Mesenchymal stem cell (in vitro differentiated cells and primary cell): ENCODE data around the gene STX19.

Experiments
- DNase-seq: peaks from one replicate; pipeline ENCODE4 v3.0.0-alpha.2; 2013
- H2AFZ ChIP-seq: one replicate; pipeline ENCODE4 v1.6.1; 2013; ENCODE audit warnings: low read depth, mild to moderate bottlenecking, control low read depth, inconsistent platforms, low read length, moderate library complexity
- H2AK5ac ChIP-seq: 2 replicates; pipeline ENCODE4 v1.6.1; 2013; ENCODE audit warnings: low read length, moderate library complexity, mild to moderate bottlenecking, inconsistent platforms; ENCODE audit not compliant: severe bottlenecking
- H2BK120ac ChIP-seq: one replicate; pipeline ENCODE4 v1.6.1; 2013; ENCODE audit warnings: low read depth, mild to moderate bottlenecking, inconsistent platforms, low read length, moderate library complexity
- H2BK12ac ChIP-seq, 2 experiments: one replicate each; pipeline ENCODE4 v1.6.1; 2013; ENCODE audit warnings: inconsistent platforms in 2 of 2, low read length in 2 of 2, mild to moderate bottlenecking in 2 of 2, moderate library complexity in 2 of 2, control low read depth in 1 of 2
- H2BK15ac ChIP-seq: one replicate; pipeline ENCODE4 v1.6.1; 2013; ENCODE audit warnings: mild to moderate bottlenecking, low read depth, inconsistent platforms; ENCODE audit not compliant: poor library complexity, severe bottlenecking
- H2BK5ac ChIP-seq: 2 replicates; pipeline ENCODE4 v1.6.1; 2013; ENCODE audit warnings: low read depth, mild to moderate bottlenecking, low read length, control low read depth, inconsistent platforms; ENCODE audit not compliant: poor library complexity, severe bottlenecking
- H3K14ac ChIP-seq, 2 experiments: one replicate each; pipeline ENCODE4 v1.6.1; 2013; ENCODE audit warnings: inconsistent platforms in 2 of 2, low read length in 2 of 2, control low read depth in 1 of 2, mild to moderate bottlenecking in 1 of 2, moderate library complexity in 1 of 2
- H3K18ac ChIP-seq, 2 experiments: one replicate each; pipeline ENCODE4 v1.6.1; 2013; ENCODE audit warnings: inconsistent platforms in 2 of 2, low read length in 2 of 2, control low read depth in 1 of 2, low read depth in 1 of 2, mild to moderate bottlenecking in 1 of 2
- H3K23ac ChIP-seq, 2 experiments: one replicate each; pipeline ENCODE4 v1.6.1; 2013; ENCODE audit warnings: inconsistent platforms in 2 of 2, low read length in 2 of 2, mild to moderate bottlenecking in 2 of 2, moderate library complexity in 2 of 2, control low read depth in 1 of 2
- H3K27ac ChIP-seq: 2 replicates; pipeline ENCODE4 v1.5.1; 2013; ENCODE audit warnings: mild to moderate bottlenecking, moderate library complexity, low read length, control low read depth, inconsistent platforms; ENCODE audit not compliant: poor library complexity, severe bottlenecking
- H3K27me3 ChIP-seq, 2 experiments: 2 replicates each; pipeline versions ENCODE4 v1.6.1 to v1.7.0; 2013; ENCODE audit warnings: low read length in 2 of 2, mild to moderate bottlenecking in 2 of 2, moderate library complexity in 2 of 2, control low read depth in 1 of 2, inconsistent platforms in 1 of 2; ENCODE audit not compliant: control insufficient read depth in 1 of 2, insufficient read depth in 1 of 2
- H3K36me3 ChIP-seq, 2 experiments: 2 replicates each; pipeline versions ENCODE4 v1.6.1 to v1.7.0; 2013; ENCODE audit warnings: low read length in 2 of 2, control low read depth in 1 of 2, inconsistent platforms in 1 of 2, low read depth in 1 of 2, mild to moderate bottlenecking in 1 of 2; ENCODE audit not compliant: insufficient read depth in 2 of 2, control insufficient read depth in 1 of 2
- H3K4ac ChIP-seq, 2 experiments: one replicate each; pipeline ENCODE4 v1.6.1; 2013; ENCODE audit warnings: inconsistent platforms in 2 of 2, low read length in 2 of 2, mild to moderate bottlenecking in 2 of 2, moderate library complexity in 2 of 2, control low read depth in 1 of 2, low read depth in 1 of 2
- H3K4me1 ChIP-seq: 2 replicates; pipeline ENCODE4 v1.6.1; 2013; ENCODE audit warnings: low read depth, low read length, control low read depth; ENCODE audit not compliant: control insufficient read depth, insufficient read depth
- H3K4me2 ChIP-seq: 2 replicates; pipeline ENCODE4 v1.6.1; 2013; ENCODE audit warnings: low read length, mild to moderate bottlenecking, inconsistent platforms; ENCODE audit not compliant: poor library complexity, severe bottlenecking
- H3K4me3 ChIP-seq, 2 experiments: 2 replicates each; pipeline versions ENCODE4 v1.5.1 to v1.7.0; 2013; ENCODE audit warnings: low read length in 2 of 2, mild to moderate bottlenecking in 2 of 2, control low read depth in 1 of 2, low read depth in 1 of 2; ENCODE audit not compliant: insufficient read depth in 1 of 2
- H3K79me1 ChIP-seq: replicated peaks from 2 replicates; pipeline ENCODE4 v1.6.1; 2013; ENCODE audit warnings: mild to moderate bottlenecking, control low read depth, low read length, inconsistent platforms; ENCODE audit not compliant: poor library complexity, severe bottlenecking
- H3K9ac ChIP-seq: 2 replicates; pipeline ENCODE4 v1.7.0; 2013; ENCODE audit warnings: mild to moderate bottlenecking, low read length, moderate library complexity
- H3K9me3 ChIP-seq: 2 replicates; pipeline ENCODE4 v1.7.0; 2013; ENCODE audit warnings: mild to moderate bottlenecking, low read length; ENCODE audit not compliant: control insufficient read depth
- H4K8ac ChIP-seq: one replicate; pipeline ENCODE4 v1.6.1; 2013; ENCODE audit warnings: inconsistent platforms, mild to moderate bottlenecking, low read length, moderate library complexity
- H4K91ac ChIP-seq: one replicate; pipeline ENCODE4 v1.6.1; 2013; ENCODE audit warnings: mild to moderate bottlenecking, low read length, inconsistent platforms
- WGBS: methylation state at CpG from one replicate; pipeline ENCODE4 v1.1.7; 2013; ENCODE audit warnings: mixed read lengths; 5-methylcytosine and 5-hydroxymethylcytosine counted together

STX19 gene

GRCh38 chr3:93979850-93980676 is 48.3 kb downstream of the STX19 start, which contains the start of gene ARL13B:
ARL13B (plus strand) TSS chr3:93980155; CDS start chr3:93980424, 269 bp downstream.
- Histone ChIP-seq H3K4me1 (peaks cover 2% of the 10 kb centered on the region), H2BK15ac (no peak within 1 kb of the TSS), H2AK5ac (no peak within 1 kb of the TSS), H3K14ac (no peak within 1 kb of the TSS), H3K23ac (no peak within 1 kb of the TSS), H4K91ac (no peak within 1 kb of the TSS), H3K27ac (peak within 1 kb of the TSS; percentile 85), H4K8ac (peak within 1 kb of the TSS; percentile 7), H3K4ac (peak within 1 kb of the TSS in 1 of 2 experiments; percentile 85), H3K9ac (peak within 1 kb of the TSS; percentile 94), H3K36me3 (no peaks in the 10 kb centered on the region), H3K18ac (peak within 1 kb of the TSS; percentile 67 to 73), H2BK120ac (no peak within 1 kb of the TSS), H3K9me3 (no peaks in the 10 kb centered on the region), H3K4me3 (peak within 1 kb of the TSS; percentile 87 to 93), H2BK5ac (no peak within 1 kb of the TSS), H2BK12ac (peak within 1 kb of the TSS in 1 of 2 experiments; percentile 67), H3K79me1 (peaks cover 5% of the 10 kb centered on the region), H3K27me3 (no peaks in the 10 kb centered on the region), H2AFZ (peak within 1 kb of the TSS; percentile 86), H3K4me2 (peak within 1 kb of the TSS; percentile 48)
- DNase-seq = peak; percentile 99
- WGBS = under 1% methylated on average over 65 of the region's 66 CpGs

- peak within 1 kb of the TSS; percentile 29 to 46 for H3K4ac ChIP-seq
- peak within 1 kb of the TSS; percentile 73 for H4K91ac ChIP-seq
- no peaks in the 10 kb centered on the region for H3K36me3 ChIP-seq
- no peak within 1 kb of the TSS for H3K23ac ChIP-seq
- H2BK12ac ChIP-seq = peak within 1 kb of the TSS; percentile 47 to 97
- peak within 1 kb of the TSS; percentile 75 to 96 for H3K4me3 ChIP-seq
- no peaks in the 10 kb centered on the region for H3K27me3 ChIP-seq
- WGBS = 2% methylated on average over 46 of the region's 53 CpGs
- peak within 1 kb of the TSS in 1 of 2 experiments; percentile 64 for H3K14ac ChIP-seq
- peak within 1 kb of the TSS; percentile 83 for H3K27ac ChIP-seq
- peak within 1 kb of the TSS; percentile 73 for H2AFZ ChIP-seq
- H4K8ac ChIP-seq = peak within 1 kb of the TSS; percentile 96
- DNase-seq = peak; percentile 94
- H3K9me3 ChIP-seq = no peaks in the 10 kb centered on the region
- peak within 1 kb of the TSS; percentile 37 for H2BK5ac ChIP-seq
- H3K4me2 ChIP-seq = peak within 1 kb of the TSS; percentile 96
- peak within 1 kb of the TSS; percentile 77 for H2BK120ac ChIP-seq
- H3K4me1 ChIP-seq = peaks cover 1% of the 10 kb centered on the region
- H2AK5ac ChIP-seq = no peak within 1 kb of the TSS
- H3K79me1 ChIP-seq = no peaks in the 10 kb centered on the region
- peak within 1 kb of the TSS; percentile 68 to 98 for H3K18ac ChIP-seq
- peak within 1 kb of the TSS; percentile 98 for H3K9ac ChIP-seq
- H2BK15ac ChIP-seq = no peak within 1 kb of the TSS
Observed at GRCh38 chr3:93973131-93974126, 55.0 kb downstream of the STX19 start, which contains the start of gene PROS1. PROS1 (minus strand) TSS chr3:93973896; CDS start chr3:93973749, 147 bp downstream.

GRCh38 chr3:93969997-93970396 is 58.4 kb downstream of the STX19 start:
- Histone ChIP-seq H3K4ac (no peak overlapping the region), H3K23ac (no peak overlapping the region), H4K91ac (no peak overlapping the region), H3K14ac (no peak overlapping the region), H3K4me2 (no peak overlapping the region), H3K27me3 (no peaks in the 10 kb centered on the region), H3K9me3 (no peaks in the 10 kb centered on the region), H3K9ac (no peak overlapping the region), H2BK12ac (no peak overlapping the region), H3K4me3 (no peak overlapping the region), H2BK120ac (no peak overlapping the region), H3K27ac (no peak overlapping the region), H3K18ac (peak overlapping the region in 1 of 2 experiments; percentile 62), H3K4me1 (peaks cover 1% of the 10 kb centered on the region), H2AK5ac (no peak overlapping the region), H2BK5ac (no peak overlapping the region), H4K8ac (no peak overlapping the region), H3K79me1 (no peaks in the 10 kb centered on the region), H2AFZ (no peak overlapping the region), H3K36me3 (no peaks in the 10 kb centered on the region), H2BK15ac (no peak overlapping the region)
- DNase-seq = no peak
- 100% methylated on average over 1 of the region's 1 CpG for WGBS
